Lower leg skin (tissue), 4 donors: Measurements from ENCODE around the gene SNRNP35. TPM values are rescaled to one million over a fixed set of nuclear protein-coding genes. Genes with fewer than 3 reads are reported as not detected.

Experiments
- DNase-seq, 2 donors: peaks; one replicate each; pipeline ENCODE4 v3.0.0-alpha.2; 2019; ENCODE audit warnings: low spot score in 2 of 2
- H3K4me3 ChIP-seq: fragments of 200-600 bp; sonication (generic); 2 replicates; pipeline ENCODE4 v1.5.1; 2017; ENCODE audit warnings: mild to moderate bottlenecking, low read depth; ENCODE audit not compliant: poor library complexity, severe bottlenecking
- POLR2A ChIP-seq, 2 donors: fragments of 450-650 bp; IDR thresholded peaks; one replicate each; pipeline ENCODE4 v1.6.1; 2016 to 2017; ENCODE audit warnings: antibody characterized with exemption in 2 of 2, mild to moderate bottlenecking in 1 of 2, moderate library complexity in 1 of 2
- WGBS, 2 donors: methylation state at CpG; one replicate each; pipeline ENCODE4 v1.1.5; 2018; 5-methylcytosine and 5-hydroxymethylcytosine counted together
- intact Hi-C: fragments of 100-400 bp; cut with DNase I; formaldehyde crosslinking; loops from one replicate; pipeline ENCODE4 v1.15.0; 2023; ENCODE audit warnings: low total_unique reads
- total RNA-seq, 4 donors: library from RNA; depleted of rRNA; stranded (reverse); fragments of >200 nt; gene quantifications; one replicate each; pipeline ENCODE4 v1.1.0, GENCODE V29; 2016
- TF ChIP-seq, protein P1 (sequence below), 3 donors: fragments of 450-650 bp; IDR thresholded peaks; one replicate each; pipeline ENCODE4 v1.5.1; 2016; ENCODE audit warnings: antibody characterized with exemption in 3 of 3, mild to moderate bottlenecking in 3 of 3, moderate library complexity in 2 of 3

The SNRNP35 gene
- total RNA-seq, 4 donors from 2014 or later = 15.6 to 43.1 (median 22.9) TPM

DNA sequence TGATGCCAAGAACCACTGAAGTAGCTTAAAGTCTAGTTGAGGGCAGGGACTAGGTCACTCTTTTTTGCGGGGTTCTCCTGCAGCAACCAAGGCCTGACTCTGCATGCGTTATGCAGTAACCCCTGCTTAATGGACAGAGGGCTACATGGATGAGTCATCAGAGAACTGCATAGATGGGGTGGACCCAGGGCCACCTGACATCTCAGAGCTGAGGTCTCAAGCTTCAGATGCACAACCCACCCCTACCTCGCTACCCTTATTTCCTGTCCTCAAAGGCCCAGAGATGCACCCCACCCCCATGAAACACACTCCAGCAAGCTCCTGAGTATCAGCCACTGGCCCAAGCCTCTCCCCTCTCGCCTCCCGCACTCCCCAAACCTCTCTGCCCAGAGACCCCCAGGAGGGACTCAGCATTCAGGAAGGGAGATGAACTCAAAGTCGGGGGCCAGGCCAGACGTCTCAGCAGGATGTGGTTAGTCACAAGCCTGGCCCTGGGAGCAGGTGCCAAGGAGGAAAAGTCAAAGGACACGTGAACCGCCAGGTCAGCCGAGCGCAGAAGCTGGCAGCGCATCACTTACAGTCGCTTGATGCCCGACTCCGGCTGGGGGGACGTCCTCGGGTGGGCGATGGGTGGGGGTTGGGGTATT lies 25.8 kb downstream of the SNRNP35 start:
- no peak overlapping the region for H3K4me3 ChIP-seq
- intact Hi-C loops = no loop called here
- 81 to 82% methylated on average over 18 of the region's 18 CpGs for WGBS, 2 donors
- TF ChIP-seq, protein P1, sequence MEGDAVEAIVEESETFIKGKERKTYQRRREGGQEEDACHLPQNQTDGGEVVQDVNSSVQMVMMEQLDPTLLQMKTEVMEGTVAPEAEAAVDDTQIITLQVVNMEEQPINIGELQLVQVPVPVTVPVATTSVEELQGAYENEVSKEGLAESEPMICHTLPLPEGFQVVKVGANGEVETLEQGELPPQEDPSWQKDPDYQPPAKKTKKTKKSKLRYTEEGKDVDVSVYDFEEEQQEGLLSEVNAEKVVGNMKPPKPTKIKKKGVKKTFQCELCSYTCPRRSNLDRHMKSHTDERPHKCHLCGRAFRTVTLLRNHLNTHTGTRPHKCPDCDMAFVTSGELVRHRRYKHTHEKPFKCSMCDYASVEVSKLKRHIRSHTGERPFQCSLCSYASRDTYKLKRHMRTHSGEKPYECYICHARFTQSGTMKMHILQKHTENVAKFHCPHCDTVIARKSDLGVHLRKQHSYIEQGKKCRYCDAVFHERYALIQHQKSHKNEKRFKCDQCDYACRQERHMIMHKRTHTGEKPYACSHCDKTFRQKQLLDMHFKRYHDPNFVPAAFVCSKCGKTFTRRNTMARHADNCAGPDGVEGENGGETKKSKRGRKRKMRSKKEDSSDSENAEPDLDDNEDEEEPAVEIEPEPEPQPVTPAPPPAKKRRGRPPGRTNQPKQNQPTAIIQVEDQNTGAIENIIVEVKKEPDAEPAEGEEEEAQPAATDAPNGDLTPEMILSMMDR (IDR thresholded peaks at IDR 0.05) = no peak
- no peak for TF ChIP-seq POLR2A (IDR thresholded peaks at IDR 0.05)
- DNase-seq = no peak

DNA sequence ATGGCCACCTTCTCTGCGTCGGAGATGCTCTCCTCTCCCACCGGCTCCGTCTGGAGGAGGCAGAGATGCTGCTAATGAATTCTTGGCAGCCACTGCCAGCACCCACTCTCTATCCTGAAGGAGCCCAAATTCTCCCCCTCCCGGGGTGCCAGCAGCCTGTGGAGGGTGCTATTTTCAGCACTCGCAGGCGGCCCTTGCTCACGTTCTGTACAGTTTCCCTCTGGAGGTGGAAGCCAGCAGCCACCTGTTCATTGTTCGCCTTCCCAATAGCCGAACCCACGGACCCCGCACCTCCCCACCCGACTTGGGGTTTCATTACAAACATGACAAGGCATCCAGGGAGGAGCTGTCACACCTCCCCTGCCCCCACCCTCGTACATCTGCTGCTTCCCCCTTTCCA lies 27.8 kb downstream of the SNRNP35 start:
- TF ChIP-seq, protein P1 (IDR thresholded peaks at IDR 0.05) = no peak
- no peak for TF ChIP-seq POLR2A (IDR thresholded peaks at IDR 0.05)
- no peak for DNase-seq
- no peak overlapping the region for H3K4me3 ChIP-seq
- 85 to 88% methylated on average over 14 of the region's 14 CpGs for WGBS, 2 donors
- intact Hi-C loops = no loop called here

DNA sequence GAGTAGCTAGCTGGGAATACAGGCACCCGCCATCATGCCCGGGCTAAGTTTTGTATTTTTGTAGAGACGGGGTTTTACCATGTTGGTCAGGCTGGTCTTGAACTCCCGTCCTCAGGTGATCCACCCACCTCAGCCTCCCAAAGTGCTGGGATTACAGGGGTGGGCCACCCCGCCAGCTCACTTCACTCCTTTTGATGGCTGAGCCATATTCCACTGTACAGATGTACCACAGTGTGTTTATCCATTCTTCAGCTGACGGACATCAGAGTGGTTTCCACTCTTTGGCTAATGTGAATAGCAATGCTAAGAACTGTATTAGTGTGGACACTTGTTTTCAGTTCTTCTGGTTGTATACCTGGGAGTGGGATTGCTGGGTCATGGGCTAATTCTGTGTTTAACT lies 29.5 kb downstream of the SNRNP35 start:
- 95 to 98% methylated on average over 6 of the region's 6 CpGs for WGBS, 2 donors
- H3K4me3 ChIP-seq = no peak overlapping the region

DNA sequence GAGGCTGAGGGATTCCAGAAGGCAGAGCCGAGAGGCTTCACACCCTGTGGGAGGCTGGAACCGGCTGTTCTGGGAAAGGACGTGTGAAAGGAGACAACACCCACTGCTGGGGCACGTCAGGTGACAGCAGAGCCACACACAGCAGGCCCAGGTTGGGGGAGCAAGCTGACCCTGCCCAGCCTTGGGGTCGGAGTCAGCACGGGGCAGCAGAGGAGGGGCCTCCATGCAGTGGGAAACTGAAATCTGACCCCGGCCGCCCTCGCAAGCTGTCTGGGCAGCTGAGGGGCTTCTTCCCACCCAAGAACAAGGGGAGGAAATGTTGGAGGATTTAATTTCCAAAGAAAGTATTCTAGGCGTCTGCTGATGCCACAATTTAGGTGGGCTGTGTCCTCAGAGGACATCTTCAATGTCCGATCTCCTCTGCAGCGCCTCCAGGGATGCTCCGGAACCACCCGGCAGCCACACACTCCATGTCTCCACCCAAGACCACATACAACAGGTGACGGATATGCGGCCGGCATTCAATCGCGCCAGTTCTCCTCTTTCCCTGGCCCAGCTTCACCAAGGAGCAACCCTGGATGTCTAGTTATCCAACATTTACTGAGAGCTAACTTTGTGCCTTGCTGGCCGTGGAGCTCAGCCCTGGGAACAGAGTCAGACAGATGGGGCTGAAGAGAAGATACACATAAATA lies 30.7 kb downstream of the SNRNP35 start:
- intact Hi-C loops = no loop called here
- H3K4me3 ChIP-seq = no peak overlapping the region
- no peak for DNase-seq
- WGBS, 2 donors = 81 to 86% methylated on average over 20 of the region's 20 CpGs
- TF ChIP-seq, protein P1 (IDR thresholded peaks at IDR 0.05) = no peak
- TF ChIP-seq POLR2A (IDR thresholded peaks at IDR 0.05) = no peak

More for the DNA sequence above, 29.5 kb downstream of the SNRNP35 start:
- TF ChIP-seq POLR2A (IDR thresholded peaks at IDR 0.05) = no peak
- TF ChIP-seq, protein P1 (IDR thresholded peaks at IDR 0.05) = no peak
- intact Hi-C loops = no loop called here
- DNase-seq = no peak

DNA sequence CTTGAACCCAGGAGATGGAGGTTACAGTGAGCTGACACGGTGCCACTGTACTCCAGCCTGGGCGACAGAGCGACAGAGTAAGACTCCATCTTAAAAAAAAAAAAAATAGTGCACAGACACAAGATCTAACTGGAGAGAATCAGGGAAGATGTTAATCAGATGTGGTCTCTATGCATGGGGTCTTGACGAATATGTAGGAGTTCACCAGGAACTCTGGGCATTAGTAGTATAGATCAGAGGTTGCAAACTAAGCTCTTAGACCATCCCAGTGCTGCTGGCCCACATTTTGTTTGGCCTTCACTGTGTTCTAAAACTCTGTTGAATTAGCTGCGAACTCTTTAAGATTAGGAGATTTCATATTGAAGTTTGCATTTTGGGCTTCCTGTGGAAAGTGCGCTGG lies 31.6 kb downstream of the SNRNP35 start:
- H3K4me3 ChIP-seq = no peak overlapping the region
- TF ChIP-seq POLR2A (IDR thresholded peaks at IDR 0.05) = no peak
- TF ChIP-seq, protein P1 (IDR thresholded peaks at IDR 0.05) = no peak
- 87 to 94% methylated on average over 6 of the region's 6 CpGs for WGBS, 2 donors
- DNase-seq = no peak
- intact Hi-C loops = no loop called here
